Gastroesophageal sphincter (tissue), 4 donors: ENCODE results near the gene SMG6. TPM values are rescaled to one million over a fixed set of nuclear protein-coding genes. Genes with fewer than 3 reads are reported as not detected.

Source experiments
- ATAC-seq: fragments of 150-250 bp; one replicate; pipeline ENCODE4 v1.9.1; 2016; ENCODE audit warnings: mild to moderate bottlenecking, moderate library complexity
- H3K27ac ChIP-seq, 4 donors: fragments of 200-600 bp; sonication (generic) in 3 of 4; 1 replicate in 3 of 4; 2 replicates in 1 of 4; pipeline ENCODE4 v1.5.1; 2016 to 2019
- H3K27me3 ChIP-seq: fragments of 200-600 bp; sonication (generic); one replicate; pipeline ENCODE4 v1.5.1; 2019
- H3K36me3 ChIP-seq, 2 donors: fragments of 200-600 bp; sonication (generic); one replicate each; pipeline ENCODE4 v1.5.1; 2019; ENCODE audit warnings: control low read depth in 1 of 2
- H3K4me1 ChIP-seq, 3 donors: fragments of 200-600 bp; sonication (generic); 1 replicate in 2 of 3; 2 replicates in 1 of 3; pipeline ENCODE4 v1.5.1; 2016 to 2019; ENCODE audit warnings: control low read depth in 2 of 3
- H3K4me3 ChIP-seq, 2 donors: fragments of 200-600 bp; sonication (generic); one replicate each; pipeline ENCODE4 v1.5.1; 2019; ENCODE audit warnings: mild to moderate bottlenecking in 1 of 2, moderate library complexity in 1 of 2
- H3K9me3 ChIP-seq, 3 donors: fragments of 200-600 bp; sonication (generic); one replicate each; pipeline ENCODE4 v1.5.1; 2017 to 2019; ENCODE audit warnings: control low read depth in 2 of 3
- EP300 ChIP-seq: sonication (generic); formaldehyde crosslinking; IDR thresholded peaks from one replicate; pipeline ENCODE4 v1.6.1; 2017; ENCODE audit warnings: antibody characterized with exemption, mild to moderate bottlenecking
- POLR2A ChIP-seq, 2 donors: fragments of 450-650 bp; IDR thresholded peaks; one replicate each; pipeline ENCODE4 v1.6.1; 2017; ENCODE audit warnings: antibody characterized with exemption in 2 of 2, mild to moderate bottlenecking in 2 of 2, moderate library complexity in 1 of 2
- POLR2AphosphoS5 ChIP-seq: sonication (generic); formaldehyde crosslinking; IDR thresholded peaks from one replicate; pipeline ENCODE4 v1.6.1; 2017; ENCODE audit warnings: antibody characterized with exemption
- WGBS, 2 donors: methylation state at CpG; one replicate each; pipeline ENCODE4 v1.1.5; 2018; ENCODE audit warnings: low coverage in 1 of 2; 5-methylcytosine and 5-hydroxymethylcytosine counted together
- total RNA-seq, 4 donors: library from RNA; depleted of rRNA; stranded (reverse); fragments of >200 nt; gene quantifications; one replicate each; pipeline ENCODE4 v1.1.0, GENCODE V29; 2016
- TF ChIP-seq, protein P1 (sequence below), 4 experiments: fragments of 200-600 bp in 2 of 4; fragments of 450-650 bp in 2 of 4; sonication (generic) in 1 of 4; IDR thresholded peaks; one replicate each; pipeline ENCODE4 v1.5.1; 2017 to 2019; ENCODE audit warnings: antibody characterized with exemption in 4 of 4, mild to moderate bottlenecking in 2 of 4, moderate library complexity in 2 of 4

Gene SMG6
- total RNA-seq, 4 donors from 2014 or later: 27.2 to 75.5 (median 43.9) TPM

DNA sequence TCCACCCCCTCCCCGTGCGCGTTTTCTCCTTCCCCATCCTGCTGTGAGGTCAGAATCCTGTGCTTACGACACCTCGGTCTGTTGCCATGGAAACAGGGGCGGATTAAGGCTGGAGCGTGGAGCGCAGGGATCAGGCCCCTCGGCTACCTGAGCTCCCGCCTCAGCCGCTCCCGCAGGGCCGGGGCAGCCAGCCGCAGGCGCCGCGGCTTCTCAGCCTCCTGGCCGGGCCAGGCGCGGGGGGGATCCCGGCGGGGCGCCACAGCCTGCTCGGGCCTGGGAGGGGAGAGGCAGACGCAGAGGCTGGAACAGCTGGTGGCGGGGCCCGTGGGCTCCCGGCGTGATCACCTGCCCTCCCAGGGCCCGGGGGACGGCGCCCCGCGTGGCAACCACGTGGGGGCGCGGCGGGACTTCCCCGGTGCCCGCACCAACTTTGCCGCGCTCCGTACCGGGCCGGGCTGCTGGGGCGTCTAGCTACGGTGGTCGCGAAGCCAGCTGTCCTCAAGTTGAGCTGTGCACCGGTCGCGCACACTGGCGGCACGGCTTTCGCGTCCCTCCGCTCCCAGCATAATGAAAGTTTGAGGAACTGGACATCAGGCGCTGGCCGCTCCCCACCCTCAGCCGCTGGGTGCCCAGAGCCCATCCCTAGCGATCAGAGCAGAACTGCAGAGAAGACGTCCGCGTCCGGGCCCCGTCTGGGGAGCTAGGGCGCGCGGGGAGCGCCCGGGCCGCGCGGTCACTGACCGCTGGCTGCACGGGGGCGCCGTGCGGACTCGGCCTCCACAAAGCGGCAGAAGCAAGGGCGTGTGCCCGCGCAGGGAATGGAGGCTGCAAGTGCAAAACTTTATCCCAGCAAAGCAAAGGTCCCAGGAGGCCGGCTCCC is 279.7 kb downstream of the SMG6 start:
- H3K9me3 ChIP-seq: no peaks in the 10 kb centered on the region
- H3K27ac ChIP-seq: peak overlapping the region in 1 of 4 donors; percentile 33
- peaks cover 70% of the 10 kb centered on the region for H3K27me3 ChIP-seq
- 20% methylated on average over 1 of the region's 85 CpGs; no CpG with 5 or more reads in 1 of the 2 donors for WGBS, 2 donors
- peaks cover 0 to 35% (median 23%) of the 10 kb centered on the region in 3 donors for H3K4me1 ChIP-seq
- H3K4me3 ChIP-seq: peak overlapping the region; percentile 27 to 61
- TF ChIP-seq EP300: no peak
- TF ChIP-seq, protein P1, sequence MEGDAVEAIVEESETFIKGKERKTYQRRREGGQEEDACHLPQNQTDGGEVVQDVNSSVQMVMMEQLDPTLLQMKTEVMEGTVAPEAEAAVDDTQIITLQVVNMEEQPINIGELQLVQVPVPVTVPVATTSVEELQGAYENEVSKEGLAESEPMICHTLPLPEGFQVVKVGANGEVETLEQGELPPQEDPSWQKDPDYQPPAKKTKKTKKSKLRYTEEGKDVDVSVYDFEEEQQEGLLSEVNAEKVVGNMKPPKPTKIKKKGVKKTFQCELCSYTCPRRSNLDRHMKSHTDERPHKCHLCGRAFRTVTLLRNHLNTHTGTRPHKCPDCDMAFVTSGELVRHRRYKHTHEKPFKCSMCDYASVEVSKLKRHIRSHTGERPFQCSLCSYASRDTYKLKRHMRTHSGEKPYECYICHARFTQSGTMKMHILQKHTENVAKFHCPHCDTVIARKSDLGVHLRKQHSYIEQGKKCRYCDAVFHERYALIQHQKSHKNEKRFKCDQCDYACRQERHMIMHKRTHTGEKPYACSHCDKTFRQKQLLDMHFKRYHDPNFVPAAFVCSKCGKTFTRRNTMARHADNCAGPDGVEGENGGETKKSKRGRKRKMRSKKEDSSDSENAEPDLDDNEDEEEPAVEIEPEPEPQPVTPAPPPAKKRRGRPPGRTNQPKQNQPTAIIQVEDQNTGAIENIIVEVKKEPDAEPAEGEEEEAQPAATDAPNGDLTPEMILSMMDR (IDR thresholded peaks at IDR 0.05): peak in 1 of 4 experiments; percentile 7
- ATAC-seq: peak; percentile 48
- H3K36me3 ChIP-seq: no peaks in the 10 kb centered on the region

- H3K4me1 ChIP-seq: peaks cover 0 to 35% (median 23%) of the 10 kb centered on the region in 3 donors
- TF ChIP-seq POLR2AphosphoS5: no peak
- TF ChIP-seq EP300: no peak
- TF ChIP-seq, protein P1 (IDR thresholded peaks at IDR 0.05): no peak
- TF ChIP-seq POLR2A (IDR thresholded peaks at IDR 0.05): no peak
- H3K36me3 ChIP-seq: no peaks in the 10 kb centered on the region
- no peaks in the 10 kb centered on the region for H3K9me3 ChIP-seq
- peaks cover 69% of the 10 kb centered on the region for H3K27me3 ChIP-seq
- peak overlapping the region in 1 of 2 donors; percentile 61 for H3K4me3 ChIP-seq
- WGBS, 2 donors: 63 to 72% methylated on average over 7 to 11 of the region's 16 CpGs
- ATAC-seq: peak; percentile 1
- no peak overlapping the region for H3K27ac ChIP-seq
Observed at GRCh38 chr17:2023256-2023655, 280.3 kb downstream of the SMG6 start.

GRCh38 chr17:2022647-2023240 is 280.8 kb downstream of the SMG6 start:
- no peak for ATAC-seq
- Histone ChIP-seq H3K4me3 (no peak overlapping the region), H3K27ac (no peak overlapping the region), H3K27me3 (peaks cover 69% of the 10 kb centered on the region), H3K4me1 (peaks cover 0 to 35% (median 23%) of the 10 kb centered on the region in 3 donors), H3K36me3 (no peaks in the 10 kb centered on the region), H3K9me3 (no peaks in the 10 kb centered on the region)
- TF ChIP-seq, protein P1 (IDR thresholded peaks at IDR 0.05): no peak
- TF ChIP-seq EP300: no peak
- no peak for TF ChIP-seq POLR2AphosphoS5
- no peak for TF ChIP-seq POLR2A (IDR thresholded peaks at IDR 0.05)
- WGBS, 2 donors: 68% methylated on average over 5 of the region's 15 CpGs; no CpG with 5 or more reads in 1 of the 2 donors

DNA sequence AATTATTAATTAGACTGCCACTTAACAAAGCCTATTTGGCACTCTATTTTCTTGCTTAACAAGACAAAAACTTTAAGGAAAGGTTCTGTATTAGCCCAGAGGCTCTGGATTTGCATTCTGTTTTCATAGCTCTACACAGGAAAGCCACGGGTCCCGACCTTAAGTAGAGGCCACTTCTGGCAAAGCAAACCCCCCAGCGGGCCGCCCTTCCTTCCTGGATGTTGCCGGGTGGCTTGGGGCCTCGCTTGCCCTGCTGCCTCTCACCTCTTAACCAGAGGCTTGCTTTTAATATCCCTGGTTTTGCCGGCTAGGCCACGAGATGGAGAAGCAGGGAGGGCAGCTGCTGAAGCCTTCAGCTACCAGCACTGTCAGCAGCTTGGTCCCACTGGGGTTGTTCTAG is 282.9 kb downstream of the SMG6 start:
- Histone ChIP-seq H3K9me3 (no peaks in the 10 kb centered on the region), H3K4me3 (no peak overlapping the region), H3K27me3 (peaks cover 58% of the 10 kb centered on the region), H3K27ac (no peak overlapping the region), H3K4me1 (peaks cover 0 to 28% (median 21%) of the 10 kb centered on the region in 3 donors), H3K36me3 (no peaks in the 10 kb centered on the region)
- 48 to 80% methylated on average over 1 to 6 of the region's 8 CpGs for WGBS, 2 donors
- no peak for ATAC-seq
- TF ChIP-seq POLR2A (IDR thresholded peaks at IDR 0.05) (no peak), POLR2AphosphoS5 (no peak), EP300 (no peak)
- TF ChIP-seq, protein P1 (IDR thresholded peaks at IDR 0.05): no peak
